Thoracic aorta (tissue), 2 donors: ENCODE measurements around the gene INPP4A. TPM values are rescaled to one million over a fixed set of nuclear protein-coding genes. Genes with fewer than 3 reads are reported as not detected.

Experiments used
- ATAC-seq: fragments of 150-250 bp; one replicate; pipeline ENCODE4 v1.8.0; 2017; ENCODE audit warnings: low read depth; ENCODE audit not compliant: insufficient number of reproducible peaks, low FRiP score
- DNase-seq: peaks from one replicate; pipeline ENCODE4 v3.0.0-alpha.2; 2020; ENCODE audit warnings: low spot score
- H3K27ac ChIP-seq, 2 donors: fragments of 200-600 bp; sonication (generic); 1 replicate in 1 of 2; 2 replicates in 1 of 2; pipeline ENCODE4 v1.5.1; 2016; ENCODE audit warnings: mild to moderate bottlenecking in 2 of 2, moderate library complexity in 2 of 2
- H3K27me3 ChIP-seq: fragments of 200-600 bp; sonication (generic); replicated peaks from 2 replicates; pipeline ENCODE4 v1.6.0; 2016; ENCODE audit warnings: mild to moderate bottlenecking; ENCODE audit not compliant: insufficient read depth
- H3K36me3 ChIP-seq: fragments of 200-600 bp; sonication (generic); one replicate; pipeline ENCODE4 v1.5.1; 2016
- H3K4me1 ChIP-seq, 2 donors: fragments of 200-600 bp; sonication (generic); 1 replicate in 1 of 2; 2 replicates in 1 of 2; pipeline versions ENCODE4 v1.5.1 to v1.6.0; 2016; ENCODE audit warnings: low read depth in 2 of 2, mild to moderate bottlenecking in 1 of 2; ENCODE audit not compliant: control insufficient read depth in 1 of 2
- H3K4me3 ChIP-seq: fragments of 200-600 bp; sonication (generic); 2 replicates; pipeline ENCODE4 v1.5.1; 2016; ENCODE audit warnings: mild to moderate bottlenecking
- H3K9me3 ChIP-seq: fragments of 200-600 bp; sonication (generic); 2 replicates; pipeline ENCODE4 v1.5.1; 2016
- total RNA-seq, 2 donors: library from RNA; depleted of rRNA; stranded (reverse); fragments of >200 nt; gene quantifications; one replicate each; pipeline versions ENCODE4 v1.1.0 to v1.2.3, GENCODE V29; 2016
- TF ChIP-seq, protein P1 (sequence below): fragments of 200-600 bp; sonication (generic); IDR thresholded peaks from one replicate; pipeline ENCODE4 v1.5.1; 2019; ENCODE audit warnings: antibody characterized with exemption

INPP4A gene
- total RNA-seq, 2 donors from 2014 or later: 29.4 to 40.6 TPM

DNA sequence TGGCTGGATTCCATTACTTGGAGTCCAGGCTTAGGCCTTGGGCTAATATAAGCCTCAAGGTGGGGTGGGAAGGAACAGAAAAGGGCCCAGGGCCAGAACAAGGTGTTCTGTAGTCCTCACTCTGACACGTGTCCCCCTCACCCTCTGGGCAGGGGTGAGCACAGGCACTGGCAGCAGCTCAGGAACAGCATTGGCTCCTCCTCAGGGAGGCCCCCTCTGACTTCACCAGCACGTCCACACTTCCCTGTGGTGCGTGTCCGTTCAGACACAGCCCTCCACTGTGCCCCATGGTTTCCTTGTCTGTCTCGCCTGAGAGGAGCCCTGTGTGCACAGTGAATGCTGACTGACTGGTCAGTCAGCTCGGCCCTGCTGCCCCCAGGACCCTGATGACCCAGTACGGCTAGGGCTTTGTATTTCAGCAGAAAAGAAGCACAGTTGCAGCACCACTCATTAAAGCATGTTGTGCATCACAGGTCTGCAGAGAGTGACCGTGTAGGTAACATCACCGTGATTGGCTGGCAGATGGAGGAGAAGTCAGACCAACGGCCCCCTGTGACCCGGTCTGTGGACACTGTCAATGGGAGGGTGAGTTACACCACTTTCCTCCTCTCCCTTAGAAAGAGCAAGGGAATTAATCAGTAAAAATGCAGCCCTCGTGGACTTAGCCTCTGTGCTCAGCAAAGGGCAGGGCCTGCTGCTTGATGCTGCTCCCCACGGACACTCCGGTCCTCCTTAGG, 92.9 kb downstream of the INPP4A start:
- Histone ChIP-seq H3K9me3 (no peaks in the 10 kb centered on the region), H3K36me3 (peaks cover 16% of the 10 kb centered on the region), H3K4me3 (no peak overlapping the region), H3K27me3 (no peaks in the 10 kb centered on the region), H3K4me1 (no peaks in the 10 kb centered on the region), H3K27ac (no peak overlapping the region)
- DNase-seq: no peak
- TF ChIP-seq, protein P1, sequence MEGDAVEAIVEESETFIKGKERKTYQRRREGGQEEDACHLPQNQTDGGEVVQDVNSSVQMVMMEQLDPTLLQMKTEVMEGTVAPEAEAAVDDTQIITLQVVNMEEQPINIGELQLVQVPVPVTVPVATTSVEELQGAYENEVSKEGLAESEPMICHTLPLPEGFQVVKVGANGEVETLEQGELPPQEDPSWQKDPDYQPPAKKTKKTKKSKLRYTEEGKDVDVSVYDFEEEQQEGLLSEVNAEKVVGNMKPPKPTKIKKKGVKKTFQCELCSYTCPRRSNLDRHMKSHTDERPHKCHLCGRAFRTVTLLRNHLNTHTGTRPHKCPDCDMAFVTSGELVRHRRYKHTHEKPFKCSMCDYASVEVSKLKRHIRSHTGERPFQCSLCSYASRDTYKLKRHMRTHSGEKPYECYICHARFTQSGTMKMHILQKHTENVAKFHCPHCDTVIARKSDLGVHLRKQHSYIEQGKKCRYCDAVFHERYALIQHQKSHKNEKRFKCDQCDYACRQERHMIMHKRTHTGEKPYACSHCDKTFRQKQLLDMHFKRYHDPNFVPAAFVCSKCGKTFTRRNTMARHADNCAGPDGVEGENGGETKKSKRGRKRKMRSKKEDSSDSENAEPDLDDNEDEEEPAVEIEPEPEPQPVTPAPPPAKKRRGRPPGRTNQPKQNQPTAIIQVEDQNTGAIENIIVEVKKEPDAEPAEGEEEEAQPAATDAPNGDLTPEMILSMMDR: no peak
- no peak for ATAC-seq

DNA sequence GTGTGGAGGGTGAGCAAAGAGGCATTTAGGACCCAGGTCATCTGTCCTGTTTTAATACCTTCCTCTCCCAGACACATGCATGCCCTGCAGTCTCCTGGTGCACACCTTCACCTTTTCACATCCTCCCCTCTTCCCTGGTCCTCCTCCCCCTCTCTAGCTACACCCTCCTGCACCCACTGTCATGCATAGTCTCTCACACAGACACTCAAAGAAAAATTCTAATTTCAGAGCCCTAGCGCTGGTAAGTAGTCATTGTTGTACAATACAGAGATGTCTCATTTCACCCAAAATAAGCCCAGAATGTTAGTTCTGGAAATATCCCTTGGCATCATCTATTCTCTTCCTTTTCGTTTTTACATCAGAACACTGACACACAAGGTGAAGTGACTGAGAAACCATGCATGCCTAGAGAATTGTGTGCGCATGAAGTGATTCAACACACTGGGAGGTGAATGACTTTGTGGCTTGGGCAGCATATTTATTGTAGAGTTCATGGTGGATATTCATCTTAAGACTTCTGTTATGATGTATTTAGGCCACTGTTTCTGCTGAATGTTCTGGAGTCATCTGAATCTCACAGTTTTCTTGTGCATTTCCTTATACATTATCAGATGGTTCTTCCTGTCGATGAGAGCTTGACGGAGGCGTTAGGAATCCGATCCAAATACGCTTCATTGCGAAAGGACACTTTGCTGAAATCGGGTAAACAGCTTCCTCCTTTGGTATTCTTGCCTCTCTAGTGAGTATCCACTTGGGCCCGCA, 93.8 kb downstream of the INPP4A start:
- Histone ChIP-seq H3K27ac (no peak overlapping the region), H3K9me3 (no peaks in the 10 kb centered on the region), H3K4me1 (no peaks in the 10 kb centered on the region), H3K36me3 (peaks cover 18% of the 10 kb centered on the region), H3K4me3 (no peak overlapping the region), H3K27me3 (no peaks in the 10 kb centered on the region)
- DNase-seq (no peak), ATAC-seq (no peak)
- TF ChIP-seq, protein P1: no peak

DNA sequence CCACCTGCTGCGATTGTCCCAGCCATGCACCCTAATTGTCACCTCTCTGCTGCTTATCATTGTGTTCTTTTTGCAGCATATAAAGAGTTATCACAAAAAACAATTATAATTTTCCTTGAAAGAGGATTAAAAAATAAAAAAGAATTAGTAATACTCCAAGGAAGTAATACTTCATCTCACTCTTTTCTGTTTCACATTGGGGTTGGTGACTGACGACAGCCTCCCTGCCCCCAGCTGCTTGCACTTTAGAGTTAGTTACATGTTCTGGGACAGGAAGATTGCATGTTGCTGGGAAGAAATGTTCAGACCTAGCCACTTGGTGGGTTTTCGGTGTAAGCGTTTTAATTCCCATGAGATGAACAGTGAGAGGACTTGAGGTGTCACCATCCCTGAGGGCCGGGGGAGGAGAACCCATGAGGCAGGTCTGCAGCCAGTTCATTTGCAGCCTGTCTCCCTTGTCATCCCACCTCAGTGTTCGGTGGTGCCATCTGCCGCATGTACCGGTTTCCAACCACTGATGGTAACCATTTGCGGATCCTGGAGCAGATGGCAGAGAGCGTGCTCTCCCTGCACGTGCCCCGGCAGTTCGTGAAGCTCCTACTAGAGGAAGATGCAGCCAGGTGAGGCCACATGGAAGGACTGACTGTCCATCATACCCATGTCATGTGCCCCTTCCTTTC, 94.5 kb downstream of the INPP4A start:
- no peak overlapping the region for H3K27ac ChIP-seq
- DNase-seq: no peak
- ATAC-seq: no peak
- no peaks in the 10 kb centered on the region for H3K9me3 ChIP-seq
- no peaks in the 10 kb centered on the region for H3K27me3 ChIP-seq
- no peak overlapping the region for H3K4me3 ChIP-seq
- H3K36me3 ChIP-seq: peaks cover 21% of the 10 kb centered on the region
- no peaks in the 10 kb centered on the region for H3K4me1 ChIP-seq
- TF ChIP-seq, protein P1: no peak

DNA sequence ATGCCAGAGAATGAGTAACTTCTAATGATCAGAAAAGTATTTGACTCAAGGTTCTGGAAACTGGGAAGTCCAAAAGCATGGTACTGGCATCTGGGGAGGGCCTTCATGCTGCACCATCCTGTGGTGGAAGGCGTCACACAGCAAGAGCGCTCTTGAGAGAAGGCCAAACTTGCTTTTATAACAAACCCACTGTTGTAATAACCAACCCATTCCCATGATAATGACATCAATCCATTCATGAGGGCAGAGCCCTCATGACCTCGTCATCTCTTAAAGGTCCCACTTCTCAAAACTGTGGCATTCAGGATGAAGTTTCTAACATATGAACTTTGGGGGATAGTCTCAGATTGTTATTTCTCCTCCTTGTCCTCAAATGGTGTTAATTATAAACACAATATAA, 95.9 kb downstream of the INPP4A start:
- no peak overlapping the region for H3K27ac ChIP-seq
- no peak for DNase-seq
- H3K27me3 ChIP-seq: no peaks in the 10 kb centered on the region
- no peaks in the 10 kb centered on the region for H3K4me1 ChIP-seq
- no peaks in the 10 kb centered on the region for H3K9me3 ChIP-seq
- peaks cover 30% of the 10 kb centered on the region for H3K36me3 ChIP-seq
- ATAC-seq: no peak
- no peak overlapping the region for H3K4me3 ChIP-seq
- TF ChIP-seq, protein P1: no peak

DNA sequence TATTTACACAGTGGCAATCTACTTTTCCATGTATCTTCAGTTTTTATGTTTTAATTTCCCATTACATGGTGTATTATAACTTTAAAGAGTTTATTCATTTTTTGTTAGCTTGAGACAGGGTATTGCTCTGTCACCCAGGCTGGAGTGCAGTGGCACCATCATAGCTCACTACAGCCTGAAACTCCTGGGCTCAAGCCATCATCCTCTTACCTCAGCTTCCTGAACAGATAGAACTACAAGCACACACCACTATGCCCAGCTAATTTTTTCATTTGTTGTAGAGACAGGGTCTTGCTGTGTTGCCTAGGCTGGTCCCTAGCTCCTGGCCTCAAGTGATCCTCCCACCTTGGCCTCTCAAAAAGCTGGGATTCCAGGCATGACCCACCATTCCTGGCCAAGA, 96.8 kb downstream of the INPP4A start:
- Histone ChIP-seq H3K27me3 (no peaks in the 10 kb centered on the region), H3K9me3 (no peaks in the 10 kb centered on the region), H3K4me1 (no peaks in the 10 kb centered on the region), H3K4me3 (no peak overlapping the region), H3K27ac (no peak overlapping the region), H3K36me3 (peaks cover 36% of the 10 kb centered on the region)
- DNase-seq: no peak
- ATAC-seq: no peak
- TF ChIP-seq, protein P1: no peak
